Measurements from ENCODE around the gene HOMEZ.
A peak's percentile ranks its signal among the peaks of the same experiment; 100 is the strongest.
"Not testable (repeated sequence)": the region's sequence is repeated elsewhere in the genome, so short reads cannot be mapped to it uniquely, and the experiment has no call there.

Gene HOMEZ

DNA sequence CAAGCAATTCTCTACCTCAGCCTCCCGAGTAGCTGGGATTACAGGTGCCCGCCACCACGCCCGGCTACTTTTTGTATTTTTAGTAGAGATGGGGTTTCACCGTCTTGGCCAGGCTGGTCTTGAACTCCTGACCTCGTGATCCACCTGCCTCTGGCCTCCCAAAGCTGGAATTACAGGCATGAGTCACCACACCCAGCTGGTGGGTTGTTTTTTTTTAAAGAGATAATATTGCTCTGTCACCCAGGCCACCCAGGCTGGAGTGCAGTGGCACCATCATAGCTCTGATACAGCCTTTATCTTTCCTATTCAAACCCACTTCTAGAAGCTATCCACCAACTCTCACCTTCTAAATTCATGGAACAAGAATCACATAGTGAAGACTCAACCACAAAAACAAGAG, 8.0 kb downstream of the HOMEZ start:
- DNase-seq = not testable (repeated sequence)

DNA sequence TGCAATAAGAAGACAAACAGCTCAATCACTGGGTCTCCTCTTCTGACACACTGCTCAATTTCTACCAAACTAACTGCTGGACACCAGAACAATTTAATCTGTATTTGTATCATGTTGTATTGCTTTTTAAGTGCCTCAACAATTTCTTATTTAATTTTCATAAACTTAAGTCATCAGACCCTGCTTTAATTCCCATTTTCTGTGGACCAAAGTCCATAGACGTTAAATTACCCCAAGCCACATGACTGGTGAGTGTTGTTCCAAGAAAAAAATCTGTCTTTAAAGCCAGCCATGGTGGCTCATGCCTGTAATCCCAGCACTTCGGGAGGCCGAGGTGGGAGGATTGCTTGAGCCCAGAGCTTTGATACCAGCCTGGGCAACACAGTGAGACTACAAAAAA, 8.7 kb downstream of the HOMEZ start:
- DNase-seq = no peak

DNA sequence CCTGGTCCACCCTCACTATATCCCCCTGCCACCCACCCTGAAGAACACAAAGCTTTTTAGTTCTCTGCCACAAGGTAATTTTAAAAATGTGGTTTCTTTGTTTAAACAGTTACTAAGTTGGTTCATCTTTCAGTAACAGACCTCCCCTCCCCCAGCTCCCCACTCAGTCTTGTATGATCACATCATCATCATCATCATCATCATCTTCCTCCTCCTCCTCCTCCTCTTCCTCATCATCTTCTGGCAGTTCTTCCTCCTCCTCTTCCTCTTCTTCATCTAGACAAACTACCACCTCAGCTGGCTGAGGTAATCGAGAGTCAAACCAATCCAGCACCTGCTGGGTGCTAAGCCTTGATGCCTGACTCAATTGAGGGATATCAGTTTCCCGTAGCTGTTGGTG, 10.5 kb downstream of the HOMEZ start:
- no peak for DNase-seq

DNA sequence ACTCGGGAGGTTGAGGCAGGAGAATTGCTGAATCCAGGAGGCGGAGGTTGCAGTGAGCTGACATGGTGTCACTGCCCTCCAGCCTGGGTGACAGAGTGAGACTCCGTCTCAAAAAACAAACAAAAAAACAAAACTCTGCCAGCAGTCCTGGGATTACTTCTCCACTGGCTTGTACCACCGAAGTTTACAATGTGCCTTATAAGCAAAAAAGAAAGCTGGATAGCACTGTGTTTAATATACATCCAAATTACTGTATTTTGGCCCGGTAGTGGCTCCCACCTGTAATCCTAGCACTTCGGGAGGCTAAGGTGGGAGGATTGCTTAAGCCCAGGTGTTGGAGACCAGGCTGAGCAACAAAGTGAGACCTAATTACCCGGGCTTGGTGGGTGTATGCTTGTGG, 16.7 kb downstream of the HOMEZ start:
- no peak for DNase-seq

DNA sequence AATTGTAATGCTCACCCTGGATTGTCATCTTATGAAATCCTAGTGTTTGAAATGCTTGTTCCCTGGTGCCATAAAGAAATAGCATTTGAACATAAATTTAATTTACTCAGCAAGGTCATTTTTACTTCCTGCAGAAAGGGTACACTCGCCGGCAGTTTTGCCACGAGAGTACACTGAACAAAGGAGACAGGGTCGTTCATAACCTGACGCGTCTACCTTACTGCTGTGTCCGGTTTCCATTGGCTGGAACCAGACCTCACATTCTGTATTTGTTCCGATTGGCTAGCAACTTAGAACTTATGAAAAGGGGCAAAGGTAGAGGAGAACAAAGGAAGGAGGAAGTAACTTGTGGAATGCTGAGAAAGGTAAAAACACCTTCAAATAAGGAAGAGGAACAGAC, 25.1 kb downstream of the HOMEZ start:
- not testable (repeated sequence) for DNase-seq

DNA sequence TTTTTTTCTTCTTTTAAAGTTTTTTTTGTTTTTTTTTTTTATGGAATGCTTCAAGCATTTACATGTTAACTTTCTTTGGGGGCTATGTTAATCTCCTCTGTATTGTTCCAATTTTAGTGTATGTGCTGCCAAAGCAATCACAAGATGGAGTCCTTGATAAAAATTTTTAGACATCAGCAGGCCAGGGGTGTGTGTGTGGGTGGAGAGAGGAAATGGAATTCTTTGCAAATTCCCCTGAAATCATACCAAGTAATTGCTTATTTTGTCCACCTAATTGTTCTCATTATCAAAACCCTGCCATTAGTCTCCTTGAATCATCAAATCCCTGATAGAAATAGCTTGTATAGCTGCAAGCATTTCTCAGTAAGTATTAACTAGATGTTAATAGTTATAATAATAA, 26.5 kb downstream of the HOMEZ start:
- no peak for DNase-seq

DNA sequence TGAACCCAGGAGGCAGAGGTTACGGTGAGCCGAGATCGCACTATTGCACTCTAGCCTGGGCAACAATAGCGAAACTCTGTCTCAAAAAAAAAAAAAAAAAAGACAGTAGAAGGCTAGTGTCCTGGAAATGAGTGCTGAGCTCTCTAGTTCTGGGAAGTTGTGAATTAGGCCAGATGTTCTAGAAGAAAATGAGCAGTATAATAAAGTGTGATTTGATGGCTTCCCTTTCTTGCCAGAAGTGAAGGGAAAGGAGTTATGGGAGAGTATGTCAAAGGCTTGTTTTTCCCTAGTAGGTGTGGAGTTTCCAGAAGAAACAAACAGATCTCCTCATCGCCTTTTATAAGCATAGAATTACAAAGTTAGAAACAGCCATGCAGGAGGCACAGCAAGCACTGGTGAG, 27.7 kb downstream of the HOMEZ start:
- no peak for DNase-seq

DNA sequence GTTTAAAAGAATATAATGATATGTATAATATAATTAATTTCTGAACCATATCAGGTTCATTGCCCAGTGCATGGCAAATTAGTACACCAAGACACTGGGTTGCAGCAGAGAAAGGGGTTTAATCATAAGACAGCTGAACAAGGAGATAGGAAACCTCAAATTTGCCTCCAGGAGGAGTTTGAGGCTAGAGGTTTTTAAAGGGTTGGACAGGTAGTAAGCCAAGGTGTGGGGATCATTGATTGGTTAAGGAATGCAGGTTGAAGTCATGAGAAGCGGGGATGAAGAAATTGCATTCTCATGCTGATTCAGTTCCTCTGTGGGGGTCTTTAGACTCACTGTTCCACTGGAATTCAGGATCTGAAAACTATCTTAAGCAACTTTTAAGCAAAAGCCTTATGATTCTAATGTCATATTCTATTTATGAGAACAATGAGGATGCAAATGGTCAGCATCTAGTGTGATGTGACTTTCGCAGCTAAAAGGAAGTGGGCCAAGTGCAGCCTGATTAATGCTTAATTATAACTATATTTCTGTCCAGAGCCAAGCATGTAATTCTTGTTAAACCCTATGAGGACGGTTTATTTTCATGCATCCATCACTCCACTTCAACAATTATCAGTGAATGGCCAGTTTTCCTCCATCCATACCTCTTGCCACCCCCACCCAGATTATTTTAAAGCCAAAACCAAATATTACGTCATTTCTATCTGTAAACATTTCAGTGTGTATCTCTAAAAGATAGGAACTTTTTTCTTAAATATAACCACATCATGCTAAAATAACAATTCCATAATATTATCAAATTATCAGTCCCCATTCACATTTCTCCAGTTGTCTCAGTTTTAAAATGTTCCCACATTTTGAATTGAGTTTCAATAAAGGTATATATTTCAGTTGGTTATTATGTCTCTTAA, 33.3 kb downstream of the HOMEZ start:
- DNase-seq = no peak

DNA sequence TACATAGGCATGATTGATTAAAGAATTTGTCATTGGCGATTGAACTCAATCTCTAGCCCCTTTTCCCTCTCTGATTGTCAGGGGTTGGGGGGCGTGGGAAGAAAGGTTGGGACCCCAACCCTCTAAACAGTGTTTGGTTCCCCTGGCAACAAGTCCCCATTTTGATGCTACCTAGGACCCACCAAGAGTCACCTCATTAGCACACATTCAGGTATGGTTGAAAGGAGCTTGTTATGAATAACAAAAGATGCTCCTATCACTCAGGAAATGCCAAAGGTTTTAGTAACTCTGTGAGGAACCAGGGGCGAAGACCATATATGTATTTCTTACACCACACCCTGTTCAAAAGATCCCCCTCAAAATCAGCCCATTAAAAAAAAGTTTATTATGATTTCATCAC, 33.9 kb downstream of the HOMEZ start:
- no peak for DNase-seq

DNA sequence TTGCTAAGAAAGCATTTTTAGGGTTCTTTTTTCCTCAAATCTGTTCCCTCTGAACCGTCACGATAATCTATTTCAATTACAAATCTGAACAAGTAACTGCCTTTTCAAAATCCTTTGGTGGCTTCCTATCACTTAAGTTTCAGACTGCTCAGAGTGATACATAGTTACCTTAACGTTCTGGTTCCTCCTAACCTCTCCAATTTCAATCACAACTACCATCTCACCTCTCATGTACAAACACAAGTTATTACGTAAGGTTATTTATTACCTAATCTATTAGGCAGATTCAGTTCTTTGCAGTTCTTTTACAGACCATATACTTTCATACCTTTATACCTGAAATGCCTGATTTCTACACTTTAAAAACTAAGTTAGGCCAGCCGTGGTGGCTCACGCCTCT, 36.1 kb downstream of the HOMEZ start:
- DNase-seq = no peak

DNA sequence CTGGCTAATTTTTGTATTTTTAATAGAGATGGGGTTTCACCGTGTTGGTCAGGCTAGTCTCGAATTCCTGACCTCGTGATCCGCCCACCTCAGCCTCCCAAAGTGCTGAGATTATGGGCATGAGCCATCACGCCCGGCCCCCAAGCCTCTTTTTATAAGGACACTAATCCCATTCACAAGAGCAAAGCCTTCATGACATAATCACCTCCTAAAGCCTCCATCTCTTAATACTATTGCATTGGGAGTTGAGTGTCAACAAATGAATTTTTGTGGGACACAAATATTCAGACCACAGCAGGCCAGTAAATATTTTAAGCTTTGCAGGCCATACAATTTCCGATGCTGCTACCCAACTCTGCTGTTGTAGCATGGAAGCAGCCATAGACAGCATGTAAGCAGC, 37.3 kb downstream of the HOMEZ start:
- no peak for DNase-seq

DNA sequence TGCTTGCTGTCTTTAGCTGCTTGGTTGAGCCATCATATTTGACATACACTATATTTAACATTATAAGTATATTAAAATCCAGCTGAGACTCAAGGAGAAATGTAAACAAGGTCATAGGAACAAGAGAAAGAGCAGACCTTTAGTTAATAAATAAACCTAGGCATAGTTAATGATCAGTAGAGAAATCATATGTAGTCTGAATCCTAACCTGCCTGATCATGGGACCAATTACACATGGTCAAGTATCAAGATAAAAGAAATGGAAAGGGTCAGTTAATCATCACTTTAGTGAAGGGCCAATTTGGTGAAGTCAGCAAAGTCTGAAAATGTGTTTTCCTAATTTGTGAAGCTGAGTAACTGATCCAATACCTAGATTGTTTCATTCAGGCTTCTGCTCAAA, 40.6 kb downstream of the HOMEZ start:
- DNase-seq = no peak

DNA sequence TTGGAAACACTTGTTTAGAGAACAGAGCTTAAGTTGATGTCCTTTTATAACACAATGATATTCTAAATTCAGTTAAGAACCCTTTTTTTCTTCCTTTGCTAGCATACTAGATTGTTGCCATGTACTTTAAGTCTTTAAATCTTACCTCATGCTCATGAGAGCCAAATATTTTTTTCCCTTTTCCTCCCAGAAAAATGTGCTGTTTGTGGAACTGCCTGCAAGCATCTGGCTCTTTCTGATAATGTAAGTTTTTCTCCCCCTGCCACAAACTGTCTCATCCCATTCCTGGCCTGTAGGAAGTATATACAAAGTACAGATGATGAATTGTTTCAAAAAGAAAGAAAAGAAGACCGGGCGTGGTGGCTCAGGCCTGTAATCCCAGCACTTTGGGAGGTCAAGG, 42.9 kb downstream of the HOMEZ start:
- no peak for DNase-seq

DNA sequence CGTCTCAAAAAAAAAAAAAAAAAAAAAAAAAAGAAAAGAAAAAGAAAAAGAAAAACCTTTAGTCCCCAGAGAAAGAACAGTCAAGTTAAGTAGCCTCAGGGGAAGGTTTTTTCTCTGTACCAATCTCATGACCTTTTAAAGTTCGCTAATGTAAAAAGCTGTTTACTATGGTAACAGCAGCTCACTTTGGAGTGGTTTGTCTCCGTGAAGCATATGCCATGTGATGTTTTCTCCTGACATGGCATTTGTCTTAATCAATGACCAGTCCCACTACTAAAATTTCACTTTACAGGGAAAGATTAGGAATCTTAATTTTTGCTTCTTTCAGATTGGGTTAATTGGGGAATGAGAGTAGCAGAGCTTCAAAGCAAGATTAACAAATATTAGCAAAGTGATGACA, 43.9 kb downstream of the HOMEZ start:
- DNase-seq = no peak

DNA sequence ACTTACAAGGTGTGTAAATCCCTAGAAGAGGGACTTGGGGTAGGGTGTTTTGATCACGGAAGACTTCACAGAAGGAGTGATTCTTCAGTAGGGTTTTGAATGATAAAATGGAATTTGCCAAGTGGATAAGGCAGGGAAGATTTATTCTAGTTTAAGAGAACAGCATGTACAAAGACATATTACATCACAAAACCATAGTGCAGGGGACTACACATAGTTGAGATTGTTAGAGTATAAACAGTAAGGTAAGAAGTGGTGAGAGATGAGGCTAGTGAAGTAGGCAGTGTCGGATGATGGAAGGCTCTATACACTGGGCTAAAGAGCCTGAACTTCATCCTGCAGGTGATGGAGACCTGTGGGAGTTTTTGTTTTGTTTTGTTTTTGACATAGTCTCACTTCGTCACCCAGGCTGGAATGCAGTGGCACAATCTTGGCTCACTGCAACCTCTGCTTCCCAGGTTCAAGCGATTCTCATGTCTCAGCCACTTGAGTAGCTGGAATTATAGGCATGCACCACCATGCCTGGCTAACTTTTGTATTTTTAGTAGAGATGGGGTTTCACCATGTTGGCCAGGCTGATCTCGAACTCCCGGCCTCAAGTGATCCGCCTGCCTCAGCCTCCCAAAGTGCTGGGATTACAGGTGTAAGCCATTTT, 44.7 kb downstream of the HOMEZ start:
- not testable (repeated sequence) for DNase-seq

DNA sequence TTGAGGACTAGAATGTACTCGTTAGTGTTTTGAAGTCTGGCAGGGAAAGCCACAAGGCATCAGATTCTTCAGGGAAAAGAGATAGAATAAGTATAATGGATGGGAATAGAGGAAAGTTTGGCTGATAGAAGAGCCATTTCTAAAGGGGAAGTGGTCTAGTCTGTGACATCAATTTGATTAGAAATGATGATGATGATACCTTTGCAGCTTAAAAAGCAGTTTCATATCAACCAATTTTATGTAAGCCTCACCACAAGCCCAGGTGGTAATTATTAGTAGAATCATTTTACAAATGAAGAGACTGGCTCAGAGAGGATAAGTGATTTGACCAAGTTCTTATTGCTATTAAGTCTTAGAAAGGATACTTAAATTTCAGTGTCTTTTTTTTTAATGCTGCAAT, 45.3 kb downstream of the HOMEZ start:
- DNase-seq = no peak

DNA sequence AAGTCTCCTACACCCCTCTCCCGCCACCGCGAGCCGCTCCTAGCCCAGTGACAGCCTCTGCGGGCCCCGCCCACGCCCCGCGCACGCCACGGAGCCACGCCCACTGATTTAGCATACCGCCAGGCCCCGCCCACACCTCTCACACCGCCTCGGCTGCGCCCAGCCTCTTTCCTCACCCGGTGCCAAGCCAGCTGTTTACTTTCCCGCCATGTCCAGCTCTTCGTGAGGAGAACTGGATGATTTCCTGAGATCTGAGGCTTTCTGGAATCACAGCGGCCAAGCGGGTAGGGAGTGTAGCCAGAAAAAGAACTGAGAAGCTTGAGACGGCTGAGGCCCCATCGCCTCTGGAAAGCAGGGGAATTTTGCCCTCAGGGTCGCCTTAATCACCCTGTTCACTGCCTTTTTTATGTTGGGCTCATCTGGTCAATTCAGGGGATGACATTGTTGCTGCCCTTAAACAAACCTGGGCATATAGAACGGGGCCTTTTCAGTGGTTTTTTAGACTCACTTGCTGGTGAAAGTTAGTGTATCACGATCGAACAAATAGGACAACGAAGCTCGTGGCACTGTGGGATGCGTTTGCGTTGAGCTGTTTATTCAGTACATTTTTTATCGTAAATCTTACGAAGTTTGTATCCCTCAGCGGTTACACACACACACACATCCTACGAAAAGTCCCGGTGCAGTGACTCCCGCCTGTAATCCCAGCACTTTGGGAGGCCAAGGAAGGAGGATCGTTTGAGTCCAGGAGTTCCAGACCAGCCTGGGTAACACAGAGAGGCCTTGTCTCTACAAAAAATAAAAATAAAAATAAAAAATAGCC, 47.9 kb downstream of the HOMEZ start, which contains the start of gene RNF212B:
Gene RNF212B, plus strand, starts transcription at position 165 of the 823 bp plus-strand sequence. CDS start 2,410 bp downstream, outside the sequence.
- DNase-seq = peak; percentile 78

DNA sequence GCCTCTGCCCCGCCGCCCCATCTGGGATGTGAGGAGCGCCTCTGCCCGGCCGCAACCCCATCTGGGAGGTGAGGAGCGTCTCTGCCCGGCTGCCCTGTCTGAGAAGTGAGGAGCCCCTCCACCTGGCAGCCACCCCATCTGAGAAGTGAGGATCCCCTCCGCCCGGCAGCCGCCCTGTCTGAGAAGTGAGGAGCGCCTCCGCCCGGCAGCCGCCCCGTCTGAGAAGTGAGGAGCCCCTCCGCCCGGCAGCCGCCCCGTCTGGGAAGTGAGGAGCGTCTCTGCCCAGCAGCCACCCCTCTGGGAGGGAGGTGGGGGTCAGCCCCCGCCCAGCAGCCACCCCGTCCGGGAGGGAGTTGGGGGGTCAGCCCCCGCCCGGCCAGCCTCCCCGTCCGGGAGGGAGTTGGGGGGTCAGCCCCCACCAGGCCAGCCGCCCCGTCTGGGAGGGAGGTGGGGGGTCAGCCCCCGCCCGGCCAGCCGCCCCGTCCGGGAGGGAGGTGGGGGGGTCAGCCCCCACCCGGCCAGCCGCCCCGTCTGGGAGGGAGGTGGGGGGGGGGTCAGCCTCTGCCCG, 53.6 kb downstream of the HOMEZ start:
- DNase-seq = not testable (repeated sequence)

DNA sequence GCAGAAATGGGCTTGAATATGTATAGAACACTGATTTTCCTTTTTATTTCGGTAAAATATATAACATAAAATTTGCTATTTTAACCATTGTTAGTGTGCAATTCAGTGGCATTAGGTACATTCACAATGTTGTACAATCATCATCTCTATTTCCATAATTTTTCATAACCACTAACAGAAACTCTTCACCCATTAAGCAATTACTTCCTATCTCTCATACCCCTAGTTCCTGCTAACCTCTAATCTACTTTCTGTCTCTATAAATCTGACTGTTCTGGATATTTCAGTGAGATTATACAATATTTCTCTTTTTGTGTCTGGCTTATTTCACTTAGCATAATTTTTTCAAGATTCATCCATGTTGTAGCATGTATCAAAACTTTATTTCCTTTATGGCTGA, 57.1 kb downstream of the HOMEZ start:
- no peak for DNase-seq

DNA sequence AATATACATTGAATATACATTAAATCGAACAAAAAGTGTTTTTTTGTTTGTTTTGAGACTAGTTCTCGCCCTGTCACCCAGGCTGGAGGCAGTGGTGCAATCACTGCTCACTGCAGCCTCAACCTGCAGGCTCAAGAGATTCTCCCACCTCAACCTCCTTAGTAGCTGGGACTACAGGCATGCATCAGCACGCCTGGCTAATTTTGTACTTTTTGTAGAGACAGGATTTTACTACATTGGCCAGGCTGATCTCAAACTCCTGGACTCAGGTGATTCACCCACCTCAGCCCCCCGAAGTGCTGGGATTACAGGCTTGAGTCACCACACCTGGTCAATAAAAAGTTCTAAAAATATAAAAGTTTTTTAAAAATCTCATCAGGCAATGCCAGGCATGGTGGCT, 58.4 kb downstream of the HOMEZ start:
- no peak for DNase-seq

DNA sequence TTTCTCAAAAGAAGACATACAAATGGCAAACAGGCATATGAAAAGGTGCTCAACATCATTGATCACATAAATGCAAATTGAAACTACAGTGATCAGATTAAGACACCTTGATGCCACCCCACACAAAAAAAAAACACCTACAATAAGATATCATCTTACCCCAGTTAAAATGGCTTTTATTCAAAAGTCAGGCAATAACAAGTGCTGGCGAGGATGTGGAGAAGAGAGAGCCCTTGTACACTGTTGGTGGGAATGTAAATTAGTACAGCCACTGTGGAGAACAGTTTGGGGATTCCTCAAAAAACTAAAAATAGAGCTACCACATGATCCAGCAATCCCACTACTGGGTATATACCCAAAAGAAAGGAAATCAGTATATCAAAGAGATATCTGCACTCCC, 61.0 kb downstream of the HOMEZ start:
- DNase-seq = not testable (repeated sequence)

Data from SHP77 treated with DMSO at 0.1 percent for 48 hours (cell line).